Neutrophil (primary cell): ENCODE measurements around the gene SCRN3.
"Not testable (repeated sequence)": the region's sequence is repeated elsewhere in the genome, so short reads cannot be mapped to it uniquely, and the experiment has no call there.

Source experiments
- H3K27ac ChIP-seq: fragments of 200-600 bp; sonication (generic); 2 replicates; pipeline ENCODE4 v1.5.1; 2016; ENCODE audit warnings: mild to moderate bottlenecking, moderate library complexity
- H3K27me3 ChIP-seq: fragments of 200-600 bp; sonication (generic); 2 replicates; pipeline ENCODE4 v1.6.0; 2016; ENCODE audit warnings: mild to moderate bottlenecking
- H3K36me3 ChIP-seq: fragments of 200-600 bp; sonication (generic); 2 replicates; pipeline ENCODE4 v1.5.1; 2017
- H3K4me1 ChIP-seq, 2 experiments: fragments of 200-600 bp in 1 of 2; sonication (generic) in 1 of 2; 1 replicate in 1 of 2; 2 replicates in 1 of 2; pipeline versions ENCODE4 v1.5.1 to v1.6.1; 2013 to 2016; ENCODE audit warnings: low read depth in 1 of 2, low read length in 1 of 2, mild to moderate bottlenecking in 1 of 2, moderate library complexity in 1 of 2; ENCODE audit not compliant: control insufficient read depth in 1 of 2, insufficient read depth in 1 of 2
- H3K4me3 ChIP-seq, 2 experiments: fragments of 200-600 bp in 1 of 2; sonication (generic) in 1 of 2; 1 replicate in 1 of 2; 2 replicates in 1 of 2; pipeline ENCODE4 v1.5.1; 2013 to 2016; ENCODE audit warnings: low read depth in 1 of 2, low read length in 1 of 2, mild to moderate bottlenecking in 1 of 2, moderate library complexity in 1 of 2
- H3K9me3 ChIP-seq: fragments of 200-600 bp; sonication (generic); 2 replicates; pipeline ENCODE4 v1.5.1; 2016
- CTCF ChIP-seq: fragments of 200-600 bp; sonication (generic); IDR thresholded peaks from 2 replicates; pipeline ENCODE4 v1.5.1; 2016; ENCODE audit warnings: antibody characterized with exemption

Gene SCRN3

GRCh38 chr2:174362949-174363348 lies 32.6 kb upstream of the SCRN3 start:
- no peak for TF ChIP-seq CTCF
- no peaks in the 10 kb centered on the region for H3K27me3 ChIP-seq
- H3K9me3 ChIP-seq = no peaks in the 10 kb centered on the region
- no peaks in the 10 kb centered on the region for H3K4me1 ChIP-seq
- H3K27ac ChIP-seq = no peak overlapping the region
- no peak overlapping the region for H3K4me3 ChIP-seq
- peaks cover 69% of the 10 kb centered on the region for H3K36me3 ChIP-seq

GRCh38 chr2:174363492-174364225 lies 31.9 kb upstream of the SCRN3 start:
- not testable (repeated sequence) for H3K4me3 ChIP-seq, H3K4me1 ChIP-seq, H3K27ac ChIP-seq, H3K27me3 ChIP-seq, H3K9me3 ChIP-seq
- H3K36me3 ChIP-seq = peaks cover 62% of the 10 kb centered on the region

- no peak for TF ChIP-seq CTCF
- Histone ChIP-seq H3K27me3 (no peaks in the 10 kb centered on the region), H3K27ac (no peak overlapping the region), H3K4me1 (no peaks in the 10 kb centered on the region), H3K9me3 (no peaks in the 10 kb centered on the region), H3K4me3 (no peak overlapping the region), H3K36me3 (peaks cover 68% of the 10 kb centered on the region)
These were observed 30.9 kb upstream of the SCRN3 start for GRCh38 chr2:174364628-174365027.

- no peak overlapping the region for H3K27ac ChIP-seq
- H3K4me3 ChIP-seq = no peak overlapping the region
- no peaks in the 10 kb centered on the region for H3K4me1 ChIP-seq
- no peaks in the 10 kb centered on the region for H3K9me3 ChIP-seq
- no peaks in the 10 kb centered on the region for H3K27me3 ChIP-seq
- peaks cover 68% of the 10 kb centered on the region for H3K36me3 ChIP-seq
- no peak for TF ChIP-seq CTCF
These were observed 30.0 kb upstream of the SCRN3 start for GRCh38 chr2:174365571-174365970.

- Histone ChIP-seq H3K36me3 (peaks cover 68% of the 10 kb centered on the region), H3K4me1 (peaks cover 0 to 4% of the 10 kb centered on the region in 2 experiments), H3K9me3 (no peaks in the 10 kb centered on the region), H3K27me3 (no peaks in the 10 kb centered on the region), H3K27ac (peak overlapping the region; percentile 18), H3K4me3 (no peak overlapping the region)
- TF ChIP-seq CTCF = no peak
These were observed 26.8 kb upstream of the SCRN3 start for GRCh38 chr2:174368691-174369090.

- no peak overlapping the region for H3K4me3 ChIP-seq
- H3K36me3 ChIP-seq = peaks cover 94% of the 10 kb centered on the region
- no peak overlapping the region for H3K27ac ChIP-seq
- H3K4me1 ChIP-seq = no peaks in the 10 kb centered on the region
- H3K27me3 ChIP-seq = no peaks in the 10 kb centered on the region
- no peak for TF ChIP-seq CTCF
- no peaks in the 10 kb centered on the region for H3K9me3 ChIP-seq
These were observed 18.6 kb upstream of the SCRN3 start for GRCh38 chr2:174376967-174377366.
